H1 (cell line): ENCODE measurements around the gene BTBD10. TPM values are rescaled to one million over a fixed set of nuclear protein-coding genes. Genes with fewer than 3 reads are reported as not detected.

Source experiments
- CTCF ChIA-PET: fragments of 300-600 bp; sonication (Branson Sonifier 250); formaldehyde crosslinking; loops from one replicate; lab custom pipeline; 2021; ENCODE audit not compliant: partially characterized antibody; lab: Charles Lee
- POLR2A ChIA-PET: fragments of 300-600 bp; sonication (Branson Sonifier 250); formaldehyde crosslinking; loops from one replicate; lab custom pipeline; 2021; ENCODE audit warnings: inconsistent platforms; ENCODE audit not compliant: partially characterized antibody; lab: Charles Lee
- DNase-seq, 2 experiments: peaks; one replicate each; pipeline versions ENCODE4 v3.0.0 to v3.0.0-alpha.2; 2010 to 2022; ENCODE audit warnings: low spot score in 2 of 2, low read depth in 1 of 2, mixed read lengths in 1 of 2
- FAIRE-seq: peaks from 2 replicates; lab custom pipeline; 2011; peaks lifted over from hg19 to GRCh38; lab: Jason Lieb, UNC
- H2AFZ ChIP-seq: 2 replicates; pipeline ENCODE4 v1.8.1; 2012; ENCODE audit warnings: low read length, inconsistent platforms
- H2AK5ac ChIP-seq: 2 replicates; pipeline ENCODE4 v1.6.1; 2013; ENCODE audit warnings: low read depth, low read length
- H2BK120ac ChIP-seq: replicated peaks from 2 replicates; pipeline ENCODE3; 2013; ENCODE audit warnings: low read depth, low read length, inconsistent platforms
- H2BK12ac ChIP-seq: 2 replicates; pipeline ENCODE4 v1.6.1; 2013; ENCODE audit warnings: low read depth, low read length
- H2BK15ac ChIP-seq: 2 replicates; pipeline ENCODE4 v1.6.1; 2013; ENCODE audit warnings: low read length
- H2BK20ac ChIP-seq: 2 replicates; pipeline ENCODE4 v1.6.1; 2013; ENCODE audit warnings: low read length
- H2BK5ac ChIP-seq: 2 replicates; pipeline ENCODE4 v1.6.1; 2013; ENCODE audit warnings: low read depth, low read length
- H3K14ac ChIP-seq: 2 replicates; pipeline ENCODE4 v1.6.1; 2013; ENCODE audit warnings: inconsistent platforms; ENCODE audit not compliant: insufficient read length
- H3K18ac ChIP-seq: 2 replicates; pipeline ENCODE4 v1.6.1; 2013; ENCODE audit warnings: low read length; ENCODE audit errors: extremely low read depth
- H3K23ac ChIP-seq: 2 replicates; pipeline ENCODE4 v1.6.1; 2013; ENCODE audit warnings: inconsistent platforms; ENCODE audit not compliant: insufficient read length
- H3K23me2 ChIP-seq: 2 replicates; pipeline ENCODE4 v1.6.1; 2013; ENCODE audit warnings: low read depth, low read length
- H3K27ac ChIP-seq: 2 replicates; pipeline ENCODE4 v1.6.1; 2011; ENCODE audit warnings: low read depth, low read length, inconsistent platforms
- H3K27me3 ChIP-seq, 4 experiments: replicated peaks in 1 of 4; 1 replicate in 1 of 4; 2 replicates in 3 of 4; pipeline versions ENCODE4 v1.6.1 to v1.8.1; 2011 to 2013; ENCODE audit warnings: low read length in 3 of 4, mild to moderate bottlenecking in 3 of 4, inconsistent platforms in 2 of 4, mixed read lengths in 2 of 4, moderate library complexity in 1 of 4; ENCODE audit not compliant: control insufficient read depth in 3 of 4, insufficient read depth in 3 of 4; ENCODE audit errors: extremely low read depth in 1 of 4
- H3K36me3 ChIP-seq, 4 experiments: 2 replicates each; pipeline versions ENCODE4 v1.6.1 to v1.8.1; 2011 to 2013; ENCODE audit warnings: mild to moderate bottlenecking in 4 of 4, low read length in 3 of 4, moderate library complexity in 2 of 4, control low read depth in 1 of 4, inconsistent platforms in 1 of 4; ENCODE audit not compliant: insufficient read depth in 4 of 4, control insufficient read depth in 2 of 4
- H3K4ac ChIP-seq: replicated peaks from 2 replicates; pipeline ENCODE3; 2013; ENCODE audit warnings: low read length, low read depth, mixed read lengths, inconsistent platforms; ENCODE audit not compliant: insufficient read length
- H3K4me1 ChIP-seq, 4 experiments: replicated peaks in 1 of 4; 1 replicate in 1 of 4; 2 replicates in 3 of 4; pipeline versions ENCODE4 v1.6.1 to v1.8.1; 2011 to 2013; ENCODE audit warnings: low read length in 3 of 4, inconsistent platforms in 2 of 4, mixed read lengths in 1 of 4; ENCODE audit not compliant: insufficient read depth in 4 of 4, control insufficient read depth in 3 of 4
- H3K4me2 ChIP-seq, 2 experiments: 2 replicates each; pipeline versions ENCODE4 v1.6.1 to v1.8.1; 2011 to 2013; ENCODE audit warnings: low read depth in 2 of 2, low read length in 2 of 2, control low read depth in 1 of 2, inconsistent platforms in 1 of 2, mild to moderate bottlenecking in 1 of 2; ENCODE audit not compliant: insufficient read depth in 1 of 2
- H3K4me3 ChIP-seq, 4 experiments: fragments of 200-600, 300-600 bp in 1 of 4; sonication (generic), shearing (Covaris generic), sonication (Bioruptor Twin) in 1 of 4; 2 replicates each; pipeline versions ENCODE4 v1.5.1 to v1.8.1; 2011 to 2016; ENCODE audit warnings: low read length in 4 of 4, low read depth in 3 of 4, control low read depth in 2 of 4, inconsistent platforms in 2 of 4, mild to moderate bottlenecking in 2 of 4, mixed read lengths in 1 of 4, moderate library complexity in 1 of 4; ENCODE audit not compliant: insufficient read depth in 2 of 4; ENCODE audit errors: extremely low read depth in 1 of 4
- H3K56ac ChIP-seq: replicated peaks from 2 replicates; pipeline ENCODE3; 2013; ENCODE audit warnings: low read depth, mild to moderate bottlenecking, mixed read lengths, low read length, inconsistent platforms; ENCODE audit not compliant: insufficient read length
- H3K79me1 ChIP-seq: 2 replicates; pipeline ENCODE4 v1.6.1; 2013; ENCODE audit warnings: low read depth, low read length, control low read depth
- H3K79me2 ChIP-seq, 2 experiments: 2 replicates each; pipeline versions ENCODE4 v1.6.1 to v1.8.1; 2012 to 2013; ENCODE audit warnings: low read length in 2 of 2, mild to moderate bottlenecking in 2 of 2, inconsistent platforms in 1 of 2; ENCODE audit not compliant: insufficient read depth in 2 of 2, control insufficient read depth in 1 of 2
- H3K9ac ChIP-seq, 4 experiments: replicated peaks in 1 of 4; 1 replicate in 1 of 4; 2 replicates in 3 of 4; pipeline versions ENCODE4 v1.6.1 to v1.8.1; 2011 to 2013; ENCODE audit warnings: low read depth in 3 of 4, low read length in 3 of 4, control low read depth in 2 of 4, mild to moderate bottlenecking in 2 of 4, moderate library complexity in 2 of 4, inconsistent platforms in 1 of 4; ENCODE audit errors: extremely low read depth in 1 of 4
- H3K9me3 ChIP-seq, 2 experiments: 2 replicates each; pipeline versions ENCODE4 v1.6.1 to v1.8.1; 2012 to 2013; ENCODE audit warnings: mild to moderate bottlenecking in 2 of 2, moderate library complexity in 2 of 2, control low read depth in 1 of 2, inconsistent platforms in 1 of 2, low read depth in 1 of 2, low read length in 1 of 2, mixed read lengths in 1 of 2; ENCODE audit not compliant: insufficient read depth in 2 of 2
- H4K20me1 ChIP-seq, 2 experiments: replicated peaks in 1 of 2; 2 replicates each; pipeline versions ENCODE3 to v1.8.1; 2011 to 2013; ENCODE audit warnings: inconsistent platforms in 2 of 2, low read length in 2 of 2, mild to moderate bottlenecking in 1 of 2; ENCODE audit not compliant: insufficient read depth in 2 of 2, control insufficient read depth in 1 of 2
- H4K5ac ChIP-seq: 2 replicates; pipeline ENCODE4 v1.6.1; 2013; ENCODE audit warnings: low read length, low read depth, mixed read lengths, inconsistent platforms; ENCODE audit not compliant: insufficient read length
- H4K8ac ChIP-seq: 2 replicates; pipeline ENCODE4 v1.8.0; 2013; ENCODE audit warnings: mild to moderate bottlenecking, moderate library complexity, low read length, inconsistent platforms; ENCODE audit not compliant: insufficient read depth; ENCODE audit errors: extremely low read depth
- H4K91ac ChIP-seq: replicated peaks from 2 replicates; pipeline ENCODE3; 2013; ENCODE audit warnings: low read length, mixed read lengths, inconsistent platforms; ENCODE audit not compliant: insufficient read length
- SP4 ChIP-seq: IDR thresholded peaks from 2 replicates; pipeline ENCODE4 v1.6.1; 2012; ENCODE audit warnings: low read length, inconsistent platforms
- WGBS, 2 experiments: shearing (Covaris generic) in 1 of 2; methylation state at CpG; one replicate each; pipeline versions ENCODE4 v1.1.6 to v1.1.7; 2013 to 2015; ENCODE audit warnings: low lambda C conversion rate in 2 of 2, mixed read lengths in 2 of 2, inconsistent platforms in 1 of 2, low coverage in 1 of 2, missing lambda C conversion rate in 1 of 2; ENCODE audit not compliant: insufficient replicate concordance in 2 of 2, insufficient coverage in 1 of 2, insufficient read length in 1 of 2; ENCODE audit errors: extremely low coverage in 1 of 2, missing lambda C conversion rate in 1 of 2; 5-methylcytosine and 5-hydroxymethylcytosine counted together
- polyA plus RNA-seq, 7 experiments: library from polyadenylated mRNA; depleted of rRNA in 3 of 7; stranded (reverse) in 5 of 7; unstranded in 2 of 7; fragments of >200 nt in 5 of 7; fragments of 200-250 nt in 2 of 7; gene quantifications; 1 replicate in 5 of 7; 2 replicates in 1 of 7; 4 replicates in 1 of 7; pipeline versions ENCODE4 v1.2.1 to v1.2.3, GENCODE V29; 2011 to 2013; ENCODE audit warnings: missing spikeins in 2 of 7, mixed read lengths in 2 of 7
- total RNA-seq: library from RNA; stranded (reverse); fragmentation: NEBNext Ultra II Directional; extraction: Animal tissue kit (Norgen Biotek cat#: 25700); gene quantifications from 2 replicates; pipeline ENCODE4 v1.2.1, GENCODE V29; 2021

The BTBD10 gene
- total and polyA plus RNA-seq, 2 of the 8 experiments (the other 6 are each of a cell fraction or from before 2014, with no cell fraction given) = 13.8 to 22.2 TPM

DNA sequence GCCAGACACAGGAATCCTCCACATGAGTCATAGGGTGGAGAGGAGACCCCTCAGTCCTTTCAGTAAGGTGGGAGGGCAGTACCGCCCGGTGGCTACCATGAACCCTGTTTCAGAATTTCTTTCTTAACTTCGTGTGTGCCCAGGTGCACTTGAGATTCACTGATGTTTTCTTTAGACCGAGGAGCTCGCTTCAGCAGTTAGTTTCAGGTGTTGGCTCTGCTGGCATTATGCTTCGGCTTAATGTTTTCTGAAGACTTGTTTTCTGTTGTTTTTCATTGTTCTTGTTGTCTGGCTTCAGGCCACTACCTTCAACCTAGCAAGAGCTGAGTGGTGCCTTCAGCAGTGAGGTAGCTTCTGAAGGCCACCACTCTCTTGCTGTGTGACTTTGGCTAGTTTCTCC lies 114.0 kb downstream of the BTBD10 start:
- H3K4ac ChIP-seq = no peak overlapping the region
- no peak overlapping the region for H3K9ac ChIP-seq
- no peak overlapping the region for H2BK120ac ChIP-seq
- no peaks in the 10 kb centered on the region for H3K27me3 ChIP-seq
- H3K18ac ChIP-seq = no peak overlapping the region
- H4K8ac ChIP-seq = no peak overlapping the region
- H3K4me3 ChIP-seq = no peak overlapping the region
- no peaks in the 10 kb centered on the region for H4K20me1 ChIP-seq
- no peak for FAIRE-seq
- H3K4me2 ChIP-seq = no peak overlapping the region
- no peak overlapping the region for H3K23ac ChIP-seq
- no peak overlapping the region for H3K14ac ChIP-seq
- no peak overlapping the region for H2AFZ ChIP-seq
- no peak overlapping the region for H2AK5ac ChIP-seq
- H3K56ac ChIP-seq = no peak overlapping the region
- no peak overlapping the region for H4K5ac ChIP-seq
- H3K36me3 ChIP-seq = no peaks in the 10 kb centered on the region
- H2BK5ac ChIP-seq = no peak overlapping the region
- no peak overlapping the region for H2BK15ac ChIP-seq
- no peaks in the 10 kb centered on the region for H3K9me3 ChIP-seq
- no peak overlapping the region for H2BK12ac ChIP-seq
- ChIA-PET POLR2A (no interaction called here), CTCF (interaction anchor here (0.7 to 14.6 kb wide), 7 partner anchors 10 to 139 kb away, joined by 3 to 129 read pairs (median 6); no protein-coding TSS in a partner anchor)
- WGBS, 2 experiments = 86% methylated on average over 6 of the region's 6 CpGs; no CpG with 5 or more reads in 1 of the 2 experiments
- no peak overlapping the region for H4K91ac ChIP-seq
- no peak for DNase-seq
- TF ChIP-seq SP4 = no peak
- TF ChIP-seq, all 59 proteins: peak for 0
- Histone ChIP-seq H2BK20ac (no peak overlapping the region), H3K27ac (no peak overlapping the region), H3K23me2 (no peaks in the 10 kb centered on the region), H3K4me1 (peaks cover 0 to 2% (median 0%) of the 10 kb centered on the region in 4 experiments; a peak in 2 of 7 replicates), H3K79me2 (no peaks in the 10 kb centered on the region), H3K79me1 (no peaks in the 10 kb centered on the region)
